HFF-Myc (cell line): ENCODE data around the gene CNIH3.

Experiments used
- DNase-seq: peaks from one replicate; pipeline ENCODE4 v3.0.0-alpha.2; 2011; ENCODE audit warnings: low read depth; ENCODE audit errors: extremely low read depth
- H3K4me3 ChIP-seq: replicated peaks from 2 replicates; pipeline ENCODE4 v1.5.1; 2011; ENCODE audit warnings: low read depth, mild to moderate bottlenecking, control low read depth, low read length
- TF ChIP-seq, protein P1 (sequence below): IDR thresholded peaks from 2 replicates; pipeline ENCODE4 v1.5.1; 2012; ENCODE audit warnings: mild to moderate bottlenecking, low read depth, low read length, control low read depth; ENCODE audit errors: missing control alignments

Gene CNIH3

DNA sequence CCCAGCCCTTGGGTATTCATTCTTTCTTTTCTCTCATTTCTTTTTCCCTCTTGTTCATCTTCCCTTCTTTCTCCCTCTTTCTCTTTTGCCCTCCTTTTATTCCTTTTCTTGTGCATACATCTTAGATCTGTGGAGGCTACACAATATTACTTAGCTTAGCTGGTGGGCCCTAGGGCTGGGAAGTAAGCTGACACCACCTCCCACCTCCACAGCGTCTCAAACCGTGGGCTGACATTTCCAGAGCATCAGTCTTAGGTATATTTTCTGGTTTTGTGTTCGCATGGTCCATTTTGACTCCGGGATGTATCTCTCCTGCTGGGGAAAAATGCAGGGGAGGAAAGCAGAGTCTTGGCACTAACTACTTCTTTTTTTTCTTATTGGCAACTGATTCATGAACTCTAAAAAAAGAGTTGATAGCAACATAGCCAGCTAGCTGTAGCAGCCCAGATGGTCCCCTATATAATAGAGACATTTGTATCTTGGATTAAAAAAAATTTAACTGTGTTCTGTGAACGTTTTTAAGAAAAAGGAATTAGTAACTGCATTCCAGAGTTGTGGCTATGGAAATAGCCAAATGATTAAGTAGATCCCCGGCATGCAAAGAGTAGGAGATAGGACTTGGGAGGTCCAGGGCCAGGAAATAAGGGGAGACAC lies 15.5 kb downstream of the CNIH3 start:
- TF ChIP-seq, protein P1, sequence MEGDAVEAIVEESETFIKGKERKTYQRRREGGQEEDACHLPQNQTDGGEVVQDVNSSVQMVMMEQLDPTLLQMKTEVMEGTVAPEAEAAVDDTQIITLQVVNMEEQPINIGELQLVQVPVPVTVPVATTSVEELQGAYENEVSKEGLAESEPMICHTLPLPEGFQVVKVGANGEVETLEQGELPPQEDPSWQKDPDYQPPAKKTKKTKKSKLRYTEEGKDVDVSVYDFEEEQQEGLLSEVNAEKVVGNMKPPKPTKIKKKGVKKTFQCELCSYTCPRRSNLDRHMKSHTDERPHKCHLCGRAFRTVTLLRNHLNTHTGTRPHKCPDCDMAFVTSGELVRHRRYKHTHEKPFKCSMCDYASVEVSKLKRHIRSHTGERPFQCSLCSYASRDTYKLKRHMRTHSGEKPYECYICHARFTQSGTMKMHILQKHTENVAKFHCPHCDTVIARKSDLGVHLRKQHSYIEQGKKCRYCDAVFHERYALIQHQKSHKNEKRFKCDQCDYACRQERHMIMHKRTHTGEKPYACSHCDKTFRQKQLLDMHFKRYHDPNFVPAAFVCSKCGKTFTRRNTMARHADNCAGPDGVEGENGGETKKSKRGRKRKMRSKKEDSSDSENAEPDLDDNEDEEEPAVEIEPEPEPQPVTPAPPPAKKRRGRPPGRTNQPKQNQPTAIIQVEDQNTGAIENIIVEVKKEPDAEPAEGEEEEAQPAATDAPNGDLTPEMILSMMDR = no peak
- H3K4me3 ChIP-seq = no peak overlapping the region
- DNase-seq = no peak

DNA sequence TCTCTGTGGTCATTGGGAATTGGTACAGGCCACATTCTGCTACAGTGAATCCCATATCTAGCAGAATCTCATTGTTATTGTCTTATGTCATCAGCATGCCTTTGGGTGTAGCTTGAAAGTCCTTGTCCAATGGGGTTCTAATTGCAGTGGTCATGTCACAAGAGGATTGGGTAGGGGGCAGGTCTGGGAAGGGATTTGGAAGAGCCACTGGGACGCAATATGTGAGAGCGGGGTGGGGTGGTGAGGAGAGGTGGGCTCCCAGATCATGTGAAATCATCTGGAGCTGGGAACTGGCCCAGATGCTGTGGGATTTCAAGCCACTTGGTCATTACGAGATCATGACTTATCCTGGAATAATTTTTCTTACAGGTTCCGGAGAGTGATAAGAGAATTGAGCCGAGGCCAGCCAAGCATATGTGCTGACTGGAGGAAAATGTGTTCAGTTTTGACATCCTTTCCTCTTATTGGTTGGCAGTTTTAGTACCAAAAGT lies 16.3 kb downstream of the CNIH3 start:
- TF ChIP-seq, protein P1 = no peak
- H3K4me3 ChIP-seq = no peak overlapping the region
- DNase-seq = peak; percentile 55

DNA sequence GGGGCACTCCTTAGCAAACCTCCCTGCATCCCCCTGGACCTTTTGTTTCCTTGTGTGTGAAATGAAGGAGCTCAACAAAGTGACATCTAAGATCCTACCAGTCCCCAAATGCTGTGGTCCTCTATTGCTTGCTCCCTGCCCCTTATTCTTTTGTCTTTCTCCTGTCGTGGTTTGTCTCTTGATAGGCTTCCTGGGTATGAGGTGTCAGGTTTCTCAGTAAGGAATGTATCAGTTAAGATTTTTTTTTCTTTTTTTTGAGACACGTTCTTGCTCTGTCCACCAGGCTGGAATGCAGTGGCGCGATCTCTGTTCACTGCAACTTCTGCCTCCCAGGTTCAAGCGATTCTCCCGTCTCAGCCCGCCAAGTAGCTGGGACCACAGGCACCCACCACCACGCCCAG lies 16.8 kb downstream of the CNIH3 start:
- TF ChIP-seq, protein P1 = no peak
- no peak overlapping the region for H3K4me3 ChIP-seq
- no peak for DNase-seq

DNA sequence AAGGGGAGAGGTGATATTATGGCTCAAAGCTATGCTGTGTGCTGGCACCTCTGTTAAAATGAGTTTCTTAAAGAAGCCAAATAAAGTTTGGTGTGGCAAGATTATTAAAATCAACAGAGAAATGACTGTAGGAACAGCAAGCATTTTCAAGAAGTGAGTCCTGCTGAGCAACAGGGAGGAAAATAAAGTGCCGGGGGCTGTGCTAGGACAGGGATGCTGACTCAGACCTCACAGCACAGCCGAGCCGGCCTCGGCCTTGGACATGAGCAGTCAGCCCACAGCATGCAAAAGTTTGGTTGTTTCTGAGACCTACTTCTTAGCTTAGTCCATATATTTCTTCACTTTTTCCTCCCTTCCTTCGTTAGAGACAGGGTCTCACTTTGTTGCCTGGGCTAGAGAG lies 19.2 kb downstream of the CNIH3 start:
- H3K4me3 ChIP-seq = no peak overlapping the region
- DNase-seq = no peak
- TF ChIP-seq, protein P1 = no peak

DNA sequence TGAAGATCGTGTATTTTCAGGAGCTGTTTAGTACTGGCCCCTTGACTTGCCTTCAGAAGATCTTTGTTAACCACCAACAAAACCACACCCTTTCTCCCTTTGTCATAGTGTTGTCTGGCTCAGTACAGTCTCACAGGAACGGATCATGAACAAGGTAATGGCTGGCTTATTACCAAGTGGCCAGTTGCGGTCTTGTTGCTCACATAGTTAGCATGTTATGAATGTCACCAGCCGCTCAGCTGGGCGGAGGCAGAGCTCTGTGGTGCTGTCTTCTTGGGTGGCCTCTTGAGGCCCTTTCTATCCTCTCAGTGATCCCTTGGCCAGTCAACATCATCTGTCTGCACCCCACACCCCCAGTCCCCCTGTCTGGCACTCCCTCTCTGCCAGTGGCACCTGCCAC lies 21.4 kb downstream of the CNIH3 start:
- DNase-seq = no peak
- no peak overlapping the region for H3K4me3 ChIP-seq
- TF ChIP-seq, protein P1 = no peak

DNA sequence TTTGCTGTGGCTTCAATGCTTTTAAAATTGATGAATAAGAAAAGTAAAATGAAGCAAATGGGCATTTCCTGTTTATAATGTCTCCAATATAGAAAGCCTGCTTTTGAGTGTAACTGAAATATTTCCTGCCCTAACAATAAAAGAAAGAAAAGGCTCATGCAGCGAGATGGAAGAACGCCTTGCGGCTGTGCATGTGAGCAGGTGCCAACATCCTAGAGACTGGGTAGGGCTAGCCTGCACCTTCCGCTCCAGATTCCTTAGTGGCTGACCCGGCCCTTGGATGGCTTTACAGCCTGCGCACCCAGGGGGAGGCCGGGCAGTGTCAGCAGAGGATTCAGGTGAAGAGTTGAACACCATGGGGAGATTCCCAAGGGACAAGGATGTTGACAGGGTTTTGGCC lies 21.8 kb downstream of the CNIH3 start:
- no peak for DNase-seq
- TF ChIP-seq, protein P1 = no peak
- H3K4me3 ChIP-seq = no peak overlapping the region
